ENCODE data around the gene AMER3. TPM values are rescaled to one million over a fixed set of nuclear protein-coding genes. Genes with fewer than 3 reads are reported as not detected.

The AMER3 gene
- total RNA-seq, 1 experiment from 2014 or later, result not detected

GRCh38 chr2:130776550-130776949 is 21.2 kb downstream of the AMER3 start:
- Mint-ChIP-seq H3K9me3 (ENCODE audit: unreplicated experiment) (no peaks in the 10 kb centered on the region), H3K27me3 (ENCODE audit: insufficient read depth, unreplicated experiment) (peaks cover 56% of the 10 kb centered on the region), H3K4me1 (ENCODE audit: insufficient read depth, unreplicated experiment) (no peaks in the 10 kb centered on the region), H3K4me3 (ENCODE audit: unreplicated experiment) (no peak overlapping the region), H3K27ac (ENCODE audit: low read depth, unreplicated experiment) (no peak overlapping the region), H3K36me3 (ENCODE audit: insufficient read depth, unreplicated experiment) (no peaks in the 10 kb centered on the region)
- no peak for TF ChIP-seq CTCF (IDR thresholded peaks at IDR 0.05; ENCODE audit: unreplicated experiment)
- DNase-seq (ENCODE audit: unreplicated experiment), result no peak
- BruUV-seq (replicated peaks), result no TSS peak
- ChIA-PET CTCF (interaction anchor here (0.7 kb wide), 1 partner anchor 34 kb away, joined by 4 read pairs; no protein-coding TSS in a partner anchor), POLR2A (no interaction called here)
- intact Hi-C loops (cut with micrococcal nuclease), result no loop called here

GRCh38 chr2:130778781-130779180 is 23.4 kb downstream of the AMER3 start:
- no peak for TF ChIP-seq CTCF (IDR thresholded peaks at IDR 0.05; ENCODE audit: unreplicated experiment)
- Mint-ChIP-seq H3K27me3 (ENCODE audit: insufficient read depth, unreplicated experiment) (peaks cover 77% of the 10 kb centered on the region), H3K9me3 (ENCODE audit: unreplicated experiment) (no peaks in the 10 kb centered on the region), H3K4me1 (ENCODE audit: insufficient read depth, unreplicated experiment) (no peaks in the 10 kb centered on the region), H3K36me3 (ENCODE audit: insufficient read depth, unreplicated experiment) (no peaks in the 10 kb centered on the region), H3K4me3 (ENCODE audit: unreplicated experiment) (no peak overlapping the region), H3K27ac (ENCODE audit: low read depth, unreplicated experiment) (no peak overlapping the region)
- ChIA-PET POLR2A (interaction anchor here (0.6 kb wide), 1 partner anchor 28 kb away, joined by 3 read pairs; no protein-coding TSS in a partner anchor), CTCF (no interaction called here)
- no TSS peak for BruUV-seq (replicated peaks)
- intact Hi-C loops (cut with micrococcal nuclease), result no loop called here
- no peak for DNase-seq (ENCODE audit: unreplicated experiment)

GRCh38 chr2:130785466-130786055 is 30.2 kb downstream of the AMER3 start:
- Mint-ChIP-seq H3K4me3 (ENCODE audit: unreplicated experiment) (no peak overlapping the region), H3K9me3 (ENCODE audit: unreplicated experiment) (no peaks in the 10 kb centered on the region), H3K27me3 (ENCODE audit: insufficient read depth, unreplicated experiment) (peaks cover 41% of the 10 kb centered on the region), H3K4me1 (ENCODE audit: insufficient read depth, unreplicated experiment) (no peaks in the 10 kb centered on the region), H3K27ac (ENCODE audit: low read depth, unreplicated experiment) (no peak overlapping the region), H3K36me3 (ENCODE audit: insufficient read depth, unreplicated experiment) (no peaks in the 10 kb centered on the region)
- ChIA-PET CTCF (interaction anchor here (1.5 kb wide), 1 partner anchor 12 kb away, joined by 4 read pairs; no protein-coding TSS in a partner anchor), POLR2A (no interaction called here)
- intact Hi-C loops (cut with micrococcal nuclease), result no loop called here
- BruUV-seq (replicated peaks), result no TSS peak
- TF ChIP-seq CTCF (IDR thresholded peaks at IDR 0.05; ENCODE audit: unreplicated experiment), result no peak
- no peak for DNase-seq (ENCODE audit: unreplicated experiment)

GRCh38 chr2:130786076-130786475 is 30.7 kb downstream of the AMER3 start:
- POLR2A ChIA-PET, result no interaction called here
- Mint-ChIP-seq H3K27me3 (ENCODE audit: insufficient read depth, unreplicated experiment) (peaks cover 36% of the 10 kb centered on the region), H3K9me3 (ENCODE audit: unreplicated experiment) (no peaks in the 10 kb centered on the region)

More at GRCh38 chr2:130786076-130786475, 30.7 kb downstream of the AMER3 start:
- no TSS peak for BruUV-seq (replicated peaks)
- Mint-ChIP-seq H3K27ac (ENCODE audit: low read depth, unreplicated experiment) (no peak overlapping the region), H3K4me1 (ENCODE audit: insufficient read depth, unreplicated experiment) (no peaks in the 10 kb centered on the region), H3K36me3 (ENCODE audit: insufficient read depth, unreplicated experiment) (no peaks in the 10 kb centered on the region), H3K4me3 (ENCODE audit: unreplicated experiment) (no peak overlapping the region)
- CTCF ChIA-PET, result interaction anchor here (0.6 to 1.0 kb wide), 2 partner anchors 11 to 221 kb away, joined by 3 read pairs; no protein-coding TSS in a partner anchor
- intact Hi-C loops (cut with micrococcal nuclease), result no loop called here
- no peak for TF ChIP-seq CTCF (IDR thresholded peaks at IDR 0.05; ENCODE audit: unreplicated experiment)
- no peak for DNase-seq (ENCODE audit: unreplicated experiment)

All from MCF 10A (cell line).